Keratinocyte (primary cell): ENCODE data around the gene EGLN1. TPM values are rescaled to one million over a fixed set of nuclear protein-coding genes. Genes with fewer than 3 reads are reported as not detected.
A peak's percentile ranks its signal among the peaks of the same experiment; 100 is the strongest.

Experiments
- DNase-seq: peaks from one replicate; pipeline ENCODE4 v3.0.0-alpha.2; 2011; ENCODE audit warnings: low read depth, missing footprints, low spot score
- FAIRE-seq: peaks from 2 replicates; lab custom pipeline; 2011; peaks lifted over from hg19 to GRCh38; lab: Jason Lieb, UNC
- H2AFZ ChIP-seq: 2 replicates; pipeline ENCODE4 v1.6.0; 2012; ENCODE audit warnings: low read length, control low read depth, inconsistent platforms; ENCODE audit not compliant: control insufficient read depth
- H3K27ac ChIP-seq: 2 replicates; pipeline ENCODE4 v1.5.1; 2011; ENCODE audit warnings: low read length; ENCODE audit not compliant: control insufficient read depth, insufficient read depth
- H3K27me3 ChIP-seq: 3 replicates; pipeline ENCODE4 v1.6.0; 2011; ENCODE audit warnings: low read length; ENCODE audit not compliant: control insufficient read depth, insufficient read depth; ENCODE audit errors: extremely low read depth
- H3K36me3 ChIP-seq, 2 experiments: 2 replicates in 1 of 2; 3 replicates in 1 of 2; pipeline ENCODE4 v1.5.1; 2011; ENCODE audit warnings: low read length in 2 of 2, mild to moderate bottlenecking in 1 of 2; ENCODE audit not compliant: control insufficient read depth in 2 of 2, insufficient read depth in 2 of 2; ENCODE audit errors: extremely low read depth in 1 of 2
- H3K4me1 ChIP-seq: 3 replicates; pipeline ENCODE4 v1.5.1; 2011; ENCODE audit warnings: low read length; ENCODE audit not compliant: control insufficient read depth, insufficient read depth; ENCODE audit errors: extremely low read depth
- H3K4me2 ChIP-seq: 3 replicates; pipeline ENCODE4 v1.6.0; 2011; ENCODE audit warnings: low read depth, low read length; ENCODE audit not compliant: control insufficient read depth, insufficient read depth; ENCODE audit errors: extremely low read depth
- H3K4me3 ChIP-seq, 3 experiments: fragments of 200-600 bp in 1 of 3; sonication (generic) in 1 of 3; 2 replicates in 2 of 3; 3 replicates in 1 of 3; pipeline ENCODE4 v1.5.1; 2011 to 2016; ENCODE audit warnings: low read length in 3 of 3, mild to moderate bottlenecking in 3 of 3, control low read depth in 2 of 3, inconsistent platforms in 1 of 3, low read depth in 1 of 3, mixed read lengths in 1 of 3, mixed run types in 1 of 3, moderate library complexity in 1 of 3; ENCODE audit not compliant: control insufficient read depth in 2 of 3, insufficient read depth in 2 of 3; ENCODE audit errors: extremely low read depth in 1 of 3
- H3K79me2 ChIP-seq: 2 replicates; pipeline ENCODE4 v1.6.0; 2012; ENCODE audit warnings: low read length; ENCODE audit not compliant: control insufficient read depth, insufficient read depth
- H3K9ac ChIP-seq: 3 replicates; pipeline ENCODE4 v1.6.0; 2011; ENCODE audit warnings: low read length; ENCODE audit not compliant: control insufficient read depth, insufficient read depth; ENCODE audit errors: extremely low read depth
- H3K9me1 ChIP-seq: 3 replicates; pipeline ENCODE4 v1.6.0; 2011; ENCODE audit warnings: low read length; ENCODE audit not compliant: control insufficient read depth, insufficient read depth; ENCODE audit errors: extremely low read depth
- H3K9me3 ChIP-seq: 2 replicates; pipeline ENCODE4 v1.5.1; 2012; ENCODE audit warnings: low read depth, low read length; ENCODE audit not compliant: control insufficient read depth
- H4K20me1 ChIP-seq: 3 replicates; pipeline ENCODE4 v1.6.0; 2011; ENCODE audit warnings: low read length; ENCODE audit not compliant: control insufficient read depth, insufficient read depth; ENCODE audit errors: extremely low read depth
- CTCF ChIP-seq, 3 experiments: IDR thresholded peaks in 1 of 3; conservative IDR thresholded peaks in 1 of 3; optimal IDR thresholded peaks in 1 of 3; 2 replicates in 2 of 3; 3 replicates in 1 of 3; pipeline versions ENCODE3 to v1.5.1; 2011; ENCODE audit warnings: low read length in 3 of 3, mild to moderate bottlenecking in 3 of 3, moderate library complexity in 2 of 3, control low read depth in 1 of 3, inconsistent platforms in 1 of 3; ENCODE audit not compliant: insufficient read depth in 2 of 3; ENCODE audit errors: extremely low read depth in 1 of 3
- EZH2 ChIP-seq: IDR thresholded peaks from one replicate; pipeline ENCODE4 v1.6.1; 2012; ENCODE audit warnings: inconsistent platforms, mild to moderate bottlenecking, low read length, moderate library complexity
- dilution Hi-C: fragments of 300-500 bp; cut with MboI; formaldehyde crosslinking; loops from one replicate; pipeline ENCODE4 v1.7.0; 2020; ENCODE audit warnings: low sequenced_read_pairs; ENCODE audit not compliant: extremely low pct_ligation_motif_present
- polyA plus RNA-seq, 5 experiments: library from polyadenylated mRNA; depleted of rRNA in 3 of 5; stranded (reverse) in 3 of 5; stranded (forward) in 1 of 5; unstranded in 1 of 5; fragments of >200 nt; gene quantifications; 1 replicate in 1 of 5; 2 replicates in 3 of 5; 3 replicates in 1 of 5; pipeline versions ENCODE4 v1.2.1 to v1.2.3, GENCODE V29; 2011 to 2012; ENCODE audit warnings: missing spikeins in 2 of 5, low read depth in 1 of 5, low replicate concordance in 1 of 5

Gene EGLN1
- polyA plus RNA-seq, 1 donor (not counting 4 experiments of a cell fraction or from before 2014, with no cell fraction given) = 34.1 TPM

DNA sequence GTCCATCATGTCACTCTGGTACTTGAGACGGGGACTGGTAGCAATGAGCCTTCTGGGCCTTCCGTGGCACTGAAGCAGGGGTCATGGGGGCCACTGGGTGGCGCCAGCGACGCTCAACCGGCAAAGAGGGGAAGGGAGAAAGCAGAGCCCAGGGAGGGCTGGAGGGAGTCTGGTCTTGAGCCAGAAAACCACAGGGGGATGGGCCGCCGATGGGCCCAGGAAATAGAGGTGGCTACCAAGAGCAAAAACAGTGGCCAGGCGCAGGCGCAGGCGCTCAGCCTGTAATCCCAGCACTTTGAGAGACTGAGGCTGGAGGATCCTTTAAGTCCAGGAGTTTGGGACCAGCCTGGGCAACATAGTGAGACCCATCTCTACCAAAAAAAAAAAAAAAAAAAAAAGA lies 106.2 kb downstream of the EGLN1 start:
- TF ChIP-seq CTCF (optimal IDR thresholded peaks at IDR 0.05 in 1 of 3, IDR thresholded peaks at IDR 0.05 in 1 of 3, conservative IDR thresholded peaks at IDR 0.05 in 1 of 3; ENCODE audit: extremely low read depth in 1 of 3, insufficient read depth in 2 of 3, low read length in 3 of 3) = peak; percentile 54 to 64 (median 62)
- no peak for TF ChIP-seq EZH2
- no peaks in the 10 kb centered on the region for H3K36me3 ChIP-seq
- no peak overlapping the region for H3K4me2 ChIP-seq
- no peaks in the 10 kb centered on the region for H3K27me3 ChIP-seq
- dilution Hi-C loops = no loop called here
- H3K4me3 ChIP-seq = no peak overlapping the region
- H3K27ac ChIP-seq = no peak overlapping the region
- no peaks in the 10 kb centered on the region for H3K9me1 ChIP-seq
- FAIRE-seq (peak; percentile 26), DNase-seq (no peak)
- H3K9me3 ChIP-seq = no peaks in the 10 kb centered on the region
- H3K9ac ChIP-seq = no peak overlapping the region
- no peaks in the 10 kb centered on the region for H3K79me2 ChIP-seq
- H3K4me1 ChIP-seq = no peaks in the 10 kb centered on the region
- no peaks in the 10 kb centered on the region for H4K20me1 ChIP-seq
- no peak overlapping the region for H2AFZ ChIP-seq

Other genes starting within 250 kb of the EGLN1 start
- 25.6 to 39.9 TPM (median 32.1 TPM) in 3 replicates for gene GNPAT, start 181.1 kb downstream of the EGLN1 start, polyA plus RNA-seq
- gene EXOC8, start 84.4 kb downstream of the EGLN1 start, polyA plus RNA-seq = 6.0 to 7.1 TPM (median 6.9 TPM) in 3 replicates
- 15.7 to 17.4 TPM (median 16.8 TPM) in 3 replicates for gene SPRTN, start 84.0 kb downstream of the EGLN1 start, polyA plus RNA-seq
- 21.5 to 32.6 TPM (median 30.9 TPM) in 3 replicates for gene TSNAX, start 106.4 kb upstream of the EGLN1 start, polyA plus RNA-seq
- gene DISC1, start 204.5 kb upstream of the EGLN1 start, polyA plus RNA-seq = 0.28 to 0.47 TPM (median 0.42 TPM) in 3 replicates